NCI-H526 (cell line): ENCODE data around the gene NFATC1.
"Not testable (repeated sequence)": the region's sequence is repeated elsewhere in the genome, so short reads cannot be mapped to it uniquely, and the experiment has no call there.

ENCODE experiments used
- DNase-seq, 2 experiments: peaks; one replicate each; lab custom pipeline; 2025; lab: John Stamatoyannopoulos, UW

NFATC1 gene

DNA sequence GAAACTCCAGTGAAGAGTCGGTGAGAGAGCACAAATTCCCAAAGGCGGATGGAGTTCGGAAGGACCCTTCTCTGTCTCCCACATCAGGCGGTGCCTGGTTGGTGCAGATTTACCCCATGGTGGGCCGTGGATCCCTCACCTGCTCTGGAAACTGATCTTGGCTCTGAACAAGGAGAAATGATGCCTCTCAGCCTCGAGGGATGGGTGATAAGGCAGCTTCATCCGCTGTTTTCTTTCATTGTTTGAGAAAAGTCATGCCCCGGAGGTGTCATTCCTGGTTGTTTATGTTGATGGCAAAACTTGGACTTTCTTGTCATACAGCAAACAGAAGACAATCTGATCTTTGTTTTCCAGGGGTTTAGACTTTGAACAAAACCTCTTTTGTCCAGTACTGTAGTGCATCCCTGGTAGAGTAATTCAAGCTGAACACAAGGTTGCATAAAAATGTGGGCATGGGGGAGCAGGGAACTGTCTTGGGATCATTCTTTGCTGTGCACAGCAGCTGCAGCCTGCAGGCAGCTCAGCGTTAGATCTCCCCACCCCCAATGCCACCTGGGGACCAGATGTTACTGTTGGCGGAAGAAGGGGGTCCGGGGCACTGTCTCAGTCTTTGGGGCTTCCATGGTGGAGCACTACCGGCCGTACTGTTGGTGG is 81.3 kb downstream of the NFATC1 start:
- peak; percentile 1 to 11 for DNase-seq

GRCh38 chr18:79477711-79478483 is 82.2 kb downstream of the NFATC1 start:
- DNase-seq: no peak

DNA sequence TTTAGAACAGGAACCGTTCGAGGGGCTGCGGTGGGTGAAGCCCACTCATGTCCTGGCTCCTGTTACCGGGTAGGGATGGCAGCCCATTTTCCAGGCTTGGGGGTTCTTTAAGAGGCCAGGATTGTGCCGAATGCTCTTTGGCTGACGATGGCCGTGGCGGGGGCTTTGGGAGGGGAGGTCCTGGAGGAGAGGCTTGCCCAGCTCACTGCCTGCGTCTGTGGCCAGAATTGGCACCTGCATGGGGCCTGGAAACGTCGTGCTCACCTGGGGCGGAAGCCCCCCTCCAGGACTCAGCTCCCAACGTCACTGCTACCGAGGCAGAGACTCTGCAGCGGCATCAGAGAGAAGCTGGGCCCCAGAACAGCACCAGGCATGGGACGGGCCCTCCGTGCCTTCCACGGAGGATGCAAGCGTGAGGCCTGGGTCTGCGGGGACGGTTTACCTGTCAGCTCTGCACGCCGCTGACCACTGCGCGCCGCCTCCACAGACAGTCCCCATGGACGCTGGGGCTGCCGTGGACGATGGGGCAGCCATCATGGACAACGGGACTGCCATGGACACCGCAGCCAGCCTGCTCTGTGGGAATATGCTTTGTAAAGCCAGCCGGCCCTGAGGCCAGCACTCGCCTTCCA is 82.9 kb downstream of the NFATC1 start:
- no peak for DNase-seq

GRCh38 chr18:79479116-79479760 is 83.5 kb downstream of the NFATC1 start:
- no peak for DNase-seq

- no peak for DNase-seq
Observed at GRCh38 chr18:79479761-79480161, 84.0 kb downstream of the NFATC1 start.

GRCh38 chr18:79480171-79481045 is 84.7 kb downstream of the NFATC1 start:
- no peak for DNase-seq

DNA sequence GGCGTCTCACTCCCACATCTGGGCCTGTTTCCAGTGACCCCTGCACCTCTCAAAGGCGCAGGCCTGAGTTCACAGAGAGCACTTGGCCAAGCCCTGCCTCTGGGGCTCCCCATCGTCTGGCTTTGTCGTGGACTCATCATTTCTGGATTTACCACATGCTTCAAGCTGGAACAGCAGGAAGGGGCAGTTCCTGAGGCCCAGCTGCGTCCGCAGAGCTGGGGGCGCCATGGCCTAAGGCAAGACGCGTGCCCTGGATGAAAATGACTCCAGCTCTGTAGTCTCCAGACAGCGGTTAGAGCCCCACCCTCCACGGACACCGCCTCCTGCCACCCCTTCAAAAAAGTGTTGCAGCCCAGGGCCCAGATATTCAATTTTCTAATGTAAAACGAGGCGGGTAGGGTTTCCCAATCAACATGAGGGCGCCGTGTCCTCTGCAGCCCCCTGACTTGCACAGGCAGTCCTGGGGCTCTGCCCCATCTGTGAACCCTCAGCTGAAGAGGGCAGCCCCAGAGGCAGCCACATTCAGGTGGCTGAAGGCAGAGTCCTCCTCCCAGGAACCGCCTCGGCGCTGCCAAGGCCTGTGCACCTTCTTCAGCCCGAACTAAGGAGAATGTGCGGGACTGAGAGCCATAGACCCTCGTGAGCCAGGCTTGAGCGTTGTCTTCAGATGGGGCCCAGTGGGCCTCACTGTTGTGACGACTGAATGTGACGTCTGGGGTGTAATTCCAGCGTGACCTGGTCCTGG is 85.5 kb downstream of the NFATC1 start:
- no peak for DNase-seq

DNA sequence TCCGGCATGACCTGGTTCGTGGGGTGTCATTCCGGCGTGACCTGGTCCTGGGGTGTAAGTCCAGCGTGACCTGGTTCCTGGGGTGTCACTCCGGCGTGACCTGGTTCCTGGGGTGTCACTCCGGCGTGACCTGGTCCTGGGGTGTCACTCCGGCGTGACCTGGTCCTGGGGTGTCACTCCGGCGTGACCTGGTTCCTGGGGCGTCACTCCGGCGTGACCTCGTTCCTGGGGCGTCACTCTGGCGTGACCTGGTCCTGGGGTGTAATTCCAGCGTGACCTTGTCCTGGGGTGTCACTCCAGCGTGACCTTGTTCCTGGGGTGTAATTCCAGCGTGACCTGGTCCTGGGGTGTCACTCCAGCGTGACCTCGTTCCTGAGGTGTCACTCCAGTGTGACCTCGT is 87.7 kb downstream of the NFATC1 start:
- not testable (repeated sequence) for DNase-seq

DNA sequence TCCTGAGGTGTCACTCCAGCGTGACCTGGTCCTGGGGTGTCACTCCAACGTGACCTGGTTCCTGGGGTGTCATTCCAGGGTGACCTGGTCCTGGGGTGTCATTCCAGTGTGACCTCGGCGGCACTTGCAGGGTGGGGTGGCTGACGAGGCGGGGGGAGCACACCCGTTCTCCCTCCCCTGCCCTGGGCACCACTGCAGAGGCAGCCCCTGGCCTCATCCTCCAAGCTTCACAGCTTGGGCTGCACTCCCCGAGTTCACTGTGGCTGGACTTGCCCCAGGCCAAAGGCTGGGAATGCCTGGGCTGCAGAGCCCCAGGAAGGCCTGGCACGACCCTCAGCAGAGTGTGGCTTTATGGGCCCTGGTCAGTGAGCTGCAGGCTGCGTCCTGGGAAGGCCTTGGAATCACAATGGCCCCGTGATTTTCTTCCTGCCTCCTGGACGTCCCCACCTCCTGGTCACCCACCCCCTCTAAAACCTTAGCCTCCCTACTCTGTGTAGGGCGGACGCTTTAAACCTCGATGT is 88.3 kb downstream of the NFATC1 start:
- DNase-seq: no peak

DNA sequence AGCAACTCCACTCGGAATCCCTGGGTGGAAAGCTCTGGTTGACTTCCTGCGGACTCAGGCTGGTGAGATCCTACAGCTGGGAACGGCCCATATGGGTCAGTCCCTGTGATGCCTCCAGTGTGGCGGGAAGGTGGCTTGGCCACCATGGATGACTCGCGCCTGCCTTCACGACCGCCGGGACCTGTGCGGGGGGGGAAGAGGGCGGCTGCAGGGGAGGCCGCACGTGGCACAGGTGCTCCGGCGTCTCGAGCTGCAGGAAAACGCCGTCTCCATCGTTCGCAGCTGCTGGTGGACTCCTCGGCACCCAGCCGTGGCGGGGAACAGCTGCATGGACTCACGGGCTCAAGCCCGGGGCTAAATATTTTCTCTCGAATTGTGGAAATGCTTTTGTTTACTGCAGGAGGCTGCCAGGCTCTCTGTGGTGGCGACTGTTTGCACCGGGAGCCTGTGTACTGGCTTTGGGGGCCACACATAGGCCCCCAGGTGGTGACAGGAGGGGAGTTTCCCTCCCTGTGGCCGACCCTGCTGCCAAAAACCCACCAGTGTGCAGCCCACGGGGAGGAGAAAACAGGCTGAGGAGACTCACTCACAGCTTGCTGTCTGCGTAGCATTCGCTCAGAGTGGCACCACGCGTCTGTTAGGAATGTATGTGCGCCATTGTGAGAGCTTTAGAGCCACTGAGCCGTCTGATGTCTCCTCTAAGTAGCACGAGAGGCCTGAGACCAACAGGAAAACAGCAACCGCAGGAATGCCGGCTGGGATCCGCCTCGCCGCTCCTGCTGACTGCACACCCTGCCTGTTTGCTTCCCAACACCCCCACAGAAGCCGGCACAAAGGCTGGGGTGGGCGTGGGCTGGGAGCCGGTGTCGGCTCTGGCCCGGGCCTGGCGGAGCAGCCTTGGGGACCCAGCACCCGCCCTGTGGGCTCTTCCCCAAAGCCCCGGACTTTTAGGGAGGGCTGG is 89.2 kb downstream of the NFATC1 start:
- peak in 1 of 2 experiments; percentile 20 for DNase-seq

DNA sequence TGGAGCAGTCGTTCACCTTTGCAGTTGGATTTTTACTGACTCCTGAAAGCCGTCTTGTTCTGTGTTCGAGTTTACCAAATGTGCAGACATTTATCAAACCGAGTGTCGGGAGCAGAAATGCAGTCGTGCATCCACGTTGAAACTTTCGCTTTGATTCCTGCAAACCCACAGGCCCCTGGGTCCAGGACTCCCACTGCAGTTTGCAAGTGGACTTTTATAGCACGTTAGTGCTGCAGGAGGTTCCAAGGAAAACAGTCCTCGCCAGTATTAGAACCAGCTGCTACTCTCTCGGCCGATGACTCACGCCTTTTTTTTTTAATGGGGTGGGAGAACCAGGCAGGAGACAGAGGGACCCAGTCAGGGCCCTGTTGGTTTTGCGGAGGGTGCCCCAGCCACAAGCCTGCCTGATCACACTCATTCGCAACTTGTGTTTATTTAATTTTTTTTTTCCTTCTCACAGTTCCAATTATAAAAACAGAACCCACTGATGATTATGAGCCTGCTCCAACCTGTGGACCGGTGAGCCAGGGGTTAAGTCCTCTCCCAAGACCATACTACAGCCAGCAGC is 90.1 kb downstream of the NFATC1 start:
- DNase-seq: no peak

DNA sequence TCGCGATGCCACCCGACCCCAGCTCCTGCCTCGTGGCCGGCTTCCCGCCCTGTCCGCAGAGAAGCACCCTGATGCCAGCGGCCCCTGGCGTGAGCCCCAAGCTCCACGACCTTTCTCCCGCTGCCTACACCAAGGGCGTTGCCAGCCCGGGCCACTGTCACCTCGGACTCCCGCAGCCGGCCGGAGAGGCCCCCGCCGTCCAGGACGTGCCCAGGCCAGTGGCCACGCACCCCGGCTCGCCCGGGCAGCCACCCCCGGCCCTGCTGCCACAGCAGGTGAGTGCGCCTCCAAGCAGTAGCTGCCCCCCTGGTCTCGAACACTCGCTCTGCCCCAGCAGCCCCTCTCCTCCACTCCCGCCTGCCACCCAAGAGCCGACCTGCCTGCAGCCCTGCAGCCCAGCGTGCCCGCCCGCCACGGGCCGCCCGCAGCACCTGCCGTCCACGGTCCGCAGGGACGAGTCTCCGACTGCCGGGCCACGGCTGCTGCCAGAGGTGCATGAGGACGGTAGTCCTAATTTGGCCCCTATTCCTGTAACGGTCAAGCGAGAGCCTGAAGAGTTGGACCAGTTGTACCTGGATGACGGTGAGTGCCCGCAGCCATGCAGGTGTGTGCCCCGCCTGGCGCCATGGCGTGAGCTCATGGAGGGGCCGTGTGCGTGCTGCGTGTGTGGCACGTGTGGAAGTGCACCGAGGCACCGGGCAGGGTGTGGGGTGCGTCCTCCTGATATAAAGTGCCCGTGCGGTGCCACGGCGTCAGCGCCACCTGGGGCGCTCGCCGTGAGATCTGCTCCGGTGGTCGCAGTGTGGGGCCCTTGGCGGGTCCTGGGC is 90.8 kb downstream of the NFATC1 start:
- no peak for DNase-seq

GRCh38 chr18:79487183-79487800 is 91.6 kb downstream of the NFATC1 start:
- DNase-seq: no peak

DNA sequence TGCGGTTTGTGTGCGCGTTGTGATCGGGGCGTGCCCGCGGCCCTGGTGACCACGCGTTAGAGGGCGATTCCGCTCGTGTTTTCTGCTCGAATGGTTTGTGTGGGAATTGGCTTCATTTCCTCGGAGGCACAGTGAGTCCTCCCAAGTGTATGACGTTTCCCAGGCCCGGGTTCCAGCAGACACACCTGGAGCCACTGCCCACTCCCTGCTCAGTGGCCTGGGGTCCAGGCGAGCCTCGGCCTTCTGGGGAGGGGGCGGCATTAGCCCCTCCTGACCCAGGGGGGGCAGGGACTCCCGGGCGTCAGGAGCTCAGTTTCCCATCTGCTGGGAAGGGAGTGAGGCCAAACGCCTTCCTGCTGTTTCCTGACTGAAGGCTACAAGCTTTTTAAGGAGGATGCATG is 92.1 kb downstream of the NFATC1 start:
- no peak for DNase-seq

DNA sequence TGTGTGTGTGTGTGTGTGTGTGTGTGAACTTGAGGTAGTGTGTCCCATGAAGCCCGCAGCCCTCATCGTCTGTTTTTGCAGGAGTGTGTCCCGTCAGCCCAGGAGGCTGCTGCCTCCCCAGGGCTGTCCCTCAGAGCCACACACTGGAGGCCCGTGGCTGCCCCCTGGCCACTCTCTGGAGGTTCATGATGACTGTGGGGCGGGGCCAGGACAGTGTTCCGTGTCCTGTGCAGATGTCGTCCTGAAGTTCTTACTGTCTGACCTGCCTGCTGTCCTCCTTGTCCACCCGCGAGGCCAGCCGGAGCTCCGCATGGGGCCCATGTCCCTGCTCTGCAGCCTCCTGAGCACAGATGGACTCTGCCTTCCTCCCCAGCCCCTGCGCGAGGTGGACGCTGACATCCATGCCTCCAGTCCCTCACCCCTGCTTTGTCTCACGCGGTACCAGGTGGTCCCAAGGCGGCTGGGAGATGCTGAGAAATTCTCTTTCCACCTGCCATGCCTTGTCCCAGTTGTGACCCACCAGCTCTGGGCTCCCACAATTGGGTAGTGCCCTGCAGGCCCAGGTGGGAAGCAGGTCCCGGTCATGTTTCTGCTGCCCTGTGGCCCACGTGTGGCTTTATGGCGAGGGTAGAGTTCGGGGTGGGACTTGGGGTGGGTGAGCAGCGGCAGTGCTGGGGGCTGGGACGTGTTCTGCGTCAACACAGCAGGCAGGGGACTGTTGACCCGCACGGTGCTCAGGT is 92.8 kb downstream of the NFATC1 start:
- DNase-seq: no peak

- no peak for DNase-seq
Observed at GRCh38 chr18:79489051-79489898, 93.5 kb downstream of the NFATC1 start.
